GM18873 (cell line): ENCODE measurements around the gene NOL9.
"Not testable (repeated sequence)": the region's sequence is repeated elsewhere in the genome, so short reads cannot be mapped to it uniquely, and the experiment has no call there.

ENCODE experiments used
- ATAC-seq: cut with Tn5 transposase; IDR thresholded peaks from one replicate; pipeline ENCODE4 v1.9.1; 2021; ENCODE audit warnings: mild to moderate bottlenecking, moderate library complexity, moderate number of reproducible peaks; ENCODE audit not compliant: unreplicated experiment, low FRiP score

NOL9 gene

GRCh38 chr1:6506210-6507036 lies 47.9 kb downstream of the NOL9 start:
- ATAC-seq: no peak

- no peak for ATAC-seq
These were observed 48.7 kb downstream of the NOL9 start for GRCh38 chr1:6505367-6506209.

GRCh38 chr1:6504887-6505286 lies 49.4 kb downstream of the NOL9 start:
- no peak for ATAC-seq

- ATAC-seq: no peak
These were observed 50.3 kb downstream of the NOL9 start for GRCh38 chr1:6503884-6504602.

- ATAC-seq: no peak
These were observed 52.1 kb downstream of the NOL9 start for GRCh38 chr1:6502000-6502891.

GRCh38 chr1:6501279-6501813 lies 53.0 kb downstream of the NOL9 start:
- no peak for ATAC-seq

- ATAC-seq: no peak
These were observed 53.6 kb downstream of the NOL9 start for GRCh38 chr1:6500544-6501278.

GRCh38 chr1:6499296-6499695 lies 55.0 kb downstream of the NOL9 start:
- ATAC-seq: no peak

- no peak for ATAC-seq
These were observed 55.7 kb downstream of the NOL9 start for GRCh38 chr1:6498576-6499111.

GRCh38 chr1:6497867-6498575 lies 56.3 kb downstream of the NOL9 start:
- no peak for ATAC-seq

- no peak for ATAC-seq
These were observed 57.0 kb downstream of the NOL9 start for GRCh38 chr1:6497215-6497866.

GRCh38 chr1:6496890-6497214 lies 57.5 kb downstream of the NOL9 start:
- no peak for ATAC-seq

GRCh38 chr1:6496365-6496721 lies 58.0 kb downstream of the NOL9 start:
- ATAC-seq: no peak

- ATAC-seq: no peak
These were observed 58.6 kb downstream of the NOL9 start for GRCh38 chr1:6495540-6496364.

- no peak for ATAC-seq
These were observed 59.3 kb downstream of the NOL9 start for GRCh38 chr1:6495041-6495441.

- no peak for ATAC-seq
These were observed 59.7 kb downstream of the NOL9 start for GRCh38 chr1:6494627-6495026.

- not testable (repeated sequence) for ATAC-seq
These were observed 60.5 kb downstream of the NOL9 start for GRCh38 chr1:6493834-6494223.
